Measurements from ENCODE around the gene LRRC3C. TPM values are rescaled to one million over a fixed set of nuclear protein-coding genes. Genes with fewer than 3 reads are reported as not detected.

Gene LRRC3C
- total RNA-seq, 1 experiment from 2014 or later = not detected

DNA sequence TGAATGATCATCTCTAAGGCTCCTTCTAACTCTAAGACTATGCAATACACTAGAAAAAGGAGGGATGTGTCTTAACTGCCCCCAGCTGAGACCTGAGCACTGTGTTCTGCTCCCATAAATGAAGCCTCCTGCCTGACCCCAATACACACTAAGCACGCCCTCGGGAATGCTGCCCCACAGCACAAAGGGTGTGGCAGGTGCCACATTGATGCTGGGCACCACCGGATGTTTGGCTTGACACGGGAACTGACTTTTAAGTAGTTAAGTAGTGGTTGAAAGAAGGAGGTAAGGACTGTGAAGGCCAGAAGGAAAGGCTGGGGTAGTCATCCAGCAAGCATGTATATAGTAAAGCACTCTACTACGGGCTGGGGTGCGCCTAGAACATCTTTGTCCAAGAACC is 39.2 kb downstream of the LRRC3C start:
- intact Hi-C loops (cut with micrococcal nuclease; ENCODE audit: unreplicated experiment) = no loop called here
- TF ChIP-seq CTCF (IDR thresholded peaks at IDR 0.05; ENCODE audit: insufficient read depth in 1 of 2, low read depth in 1 of 2, low read length in 1 of 2, severe bottlenecking in 1 of 2, unreplicated experiment in 1 of 2) = no peak
- POLR2A ChIA-PET = no interaction called here
- Mint-ChIP-seq H3K27me3 (ENCODE audit: insufficient read depth, unreplicated experiment) (peaks cover 3% of the 10 kb centered on the region), H3K36me3 (ENCODE audit: insufficient read depth, unreplicated experiment) (no peaks in the 10 kb centered on the region), H3K4me3 (ENCODE audit: unreplicated experiment) (no peak overlapping the region), H3K9me3 (ENCODE audit: unreplicated experiment) (no peaks in the 10 kb centered on the region), H3K27ac (ENCODE audit: unreplicated experiment) (no peak overlapping the region), H3K4me1 (ENCODE audit: low read depth, unreplicated experiment) (peaks cover 7% of the 10 kb centered on the region)
- CTCF ChIA-PET = no interaction called here
- peaks cover 4% of the 10 kb centered on the region; the same call in 1 of the 2 replicates for H3K4me1 ChIP-seq
- no peaks in the 10 kb centered on the region for H3K27me3 ChIP-seq (replicated peaks; ENCODE audit: control insufficient read depth, insufficient read depth, low read length)
- H3K36me3 ChIP-seq (ENCODE audit: control insufficient read depth, insufficient read depth, low read length) = no peaks in the 10 kb centered on the region
- DNase-seq = no peak
- BruUV-seq (replicated peaks) = no TSS peak
- H3K4me3 ChIP-seq (ENCODE audit: low read depth, low read length) = no peak overlapping the region
- H3K9me3 ChIP-seq = no peaks in the 10 kb centered on the region

- no peak for TF ChIP-seq CTCF (IDR thresholded peaks at IDR 0.05; ENCODE audit: insufficient read depth in 1 of 2, low read depth in 1 of 2, low read length in 1 of 2, severe bottlenecking in 1 of 2, unreplicated experiment in 1 of 2)
- Mint-ChIP-seq H3K4me1 (ENCODE audit: low read depth, unreplicated experiment) (peaks cover 7% of the 10 kb centered on the region), H3K27me3 (ENCODE audit: insufficient read depth, unreplicated experiment) (peaks cover 3% of the 10 kb centered on the region), H3K27ac (ENCODE audit: unreplicated experiment) (no peak overlapping the region), H3K36me3 (ENCODE audit: insufficient read depth, unreplicated experiment) (no peaks in the 10 kb centered on the region), H3K4me3 (ENCODE audit: unreplicated experiment) (no peak overlapping the region), H3K9me3 (ENCODE audit: unreplicated experiment) (no peaks in the 10 kb centered on the region)
- ChIA-PET POLR2A (no interaction called here), CTCF (interaction anchor here (0.6 kb wide), 1 partner anchor 295 kb away, joined by 4 read pairs; no protein-coding TSS in a partner anchor)
- no peak overlapping the region for H3K4me3 ChIP-seq (ENCODE audit: low read depth, low read length)
- no TSS peak for BruUV-seq (replicated peaks)
- intact Hi-C loops (cut with micrococcal nuclease; ENCODE audit: unreplicated experiment) = no loop called here
- H3K27me3 ChIP-seq (replicated peaks; ENCODE audit: control insufficient read depth, insufficient read depth, low read length) = no peaks in the 10 kb centered on the region
- DNase-seq = no peak
- H3K9me3 ChIP-seq = no peaks in the 10 kb centered on the region
- H3K36me3 ChIP-seq (ENCODE audit: control insufficient read depth, insufficient read depth, low read length) = no peaks in the 10 kb centered on the region
- no peaks in the 10 kb centered on the region for H3K4me1 ChIP-seq
Measured at GRCh38 chr17:39968761-39969160, 41.2 kb downstream of the LRRC3C start.

GRCh38 chr17:39969375-39969774 is 41.8 kb downstream of the LRRC3C start:
- Histone ChIP-seq H3K9me3 (no peaks in the 10 kb centered on the region), H3K27me3 (replicated peaks; ENCODE audit: control insufficient read depth, insufficient read depth, low read length) (no peaks in the 10 kb centered on the region), H3K4me3 (ENCODE audit: low read depth, low read length) (no peak overlapping the region), H3K36me3 (ENCODE audit: control insufficient read depth, insufficient read depth, low read length) (no peaks in the 10 kb centered on the region), H3K4me1 (no peaks in the 10 kb centered on the region)
- Mint-ChIP-seq H3K27ac (ENCODE audit: unreplicated experiment) (no peak overlapping the region), H3K36me3 (ENCODE audit: insufficient read depth, unreplicated experiment) (no peaks in the 10 kb centered on the region), H3K4me3 (ENCODE audit: unreplicated experiment) (no peak overlapping the region), H3K9me3 (ENCODE audit: unreplicated experiment) (no peaks in the 10 kb centered on the region), H3K27me3 (ENCODE audit: insufficient read depth, unreplicated experiment) (peaks cover 3% of the 10 kb centered on the region), H3K4me1 (ENCODE audit: low read depth, unreplicated experiment) (peaks cover 7% of the 10 kb centered on the region)
- ChIA-PET CTCF (no interaction called here), POLR2A (no interaction called here)
- intact Hi-C loops (cut with micrococcal nuclease; ENCODE audit: unreplicated experiment) = no loop called here
- DNase-seq = no peak
- no TSS peak for BruUV-seq (replicated peaks)
- TF ChIP-seq CTCF (IDR thresholded peaks at IDR 0.05; ENCODE audit: insufficient read depth in 1 of 2, low read depth in 1 of 2, low read length in 1 of 2, severe bottlenecking in 1 of 2, unreplicated experiment in 1 of 2) = no peak

Data from Caco-2 (cell line).